UCSD-AML1 (cell line): ENCODE data around the gene OCA2.
"Not testable (repeated sequence)": the region's sequence is repeated elsewhere in the genome, so short reads cannot be mapped to it uniquely, and the experiment has no call there.

Source experiments
- DNase-seq: peaks from one replicate; lab custom pipeline; 2025; ENCODE audit not compliant: unreplicated experiment; lab: John Stamatoyannopoulos, UW

The OCA2 gene

DNA sequence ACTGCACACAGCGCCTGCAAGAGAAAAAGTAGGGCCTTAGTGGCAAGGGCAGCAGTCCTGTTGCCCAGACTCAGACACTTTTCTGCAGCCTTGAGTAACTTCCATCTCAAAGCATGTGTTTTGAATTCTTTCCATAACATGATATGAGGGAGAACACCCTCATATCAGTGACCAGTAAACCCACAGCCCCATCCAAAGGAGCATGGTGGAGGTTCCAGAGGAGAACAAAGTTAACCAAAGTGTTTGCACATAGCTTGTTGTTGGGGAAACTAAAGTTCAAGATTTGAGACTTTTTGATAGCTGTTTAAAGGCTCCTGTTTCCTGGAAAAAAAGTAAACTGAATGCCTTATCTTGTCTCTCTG lies 74.2 kb downstream of the OCA2 start:
- no peak for DNase-seq

DNA sequence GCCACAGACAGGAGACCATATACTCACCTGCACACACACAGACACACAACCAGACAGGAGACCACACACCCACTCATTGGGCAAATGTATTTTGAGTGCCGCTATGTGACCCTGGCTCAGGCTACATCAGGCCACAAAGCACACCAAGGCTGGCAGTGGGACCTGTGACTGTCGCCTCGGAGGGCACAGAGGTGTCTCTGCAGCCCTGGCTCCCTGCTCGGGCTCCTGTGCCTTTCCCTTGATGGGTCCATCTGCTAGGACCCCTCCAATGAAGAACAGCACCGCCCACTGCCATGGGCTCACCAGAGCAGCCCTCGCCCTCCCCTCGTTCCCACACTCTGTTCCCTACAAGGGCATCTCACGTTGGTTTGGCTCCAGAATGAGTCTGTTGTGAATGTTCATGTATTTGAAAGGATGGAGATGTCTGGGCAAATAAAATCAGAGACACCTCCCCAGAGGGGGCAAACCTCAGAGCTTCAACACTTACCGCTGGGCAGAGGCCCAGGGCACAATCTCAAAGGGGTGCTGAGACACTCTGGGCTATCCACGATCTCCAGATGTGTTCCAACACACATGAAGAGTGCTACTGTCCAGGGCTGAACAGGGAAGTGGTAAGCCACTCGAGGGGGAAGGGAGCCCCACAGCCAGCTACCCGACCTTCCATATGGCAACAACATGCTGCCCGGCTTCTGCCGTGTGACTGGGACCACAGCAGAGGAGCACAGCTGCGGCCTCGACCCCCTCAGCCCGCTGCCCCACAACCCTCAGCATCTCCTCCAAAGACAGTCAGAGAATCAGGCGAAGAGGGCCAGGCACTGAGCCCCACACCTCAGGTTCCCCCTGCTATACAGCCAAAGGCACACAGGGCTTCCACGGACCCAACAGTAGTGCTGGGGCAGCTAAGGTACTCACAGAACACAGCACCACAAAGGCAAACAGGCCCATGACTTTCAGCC lies 74.9 kb downstream of the OCA2 start:
- DNase-seq, result no peak

DNA sequence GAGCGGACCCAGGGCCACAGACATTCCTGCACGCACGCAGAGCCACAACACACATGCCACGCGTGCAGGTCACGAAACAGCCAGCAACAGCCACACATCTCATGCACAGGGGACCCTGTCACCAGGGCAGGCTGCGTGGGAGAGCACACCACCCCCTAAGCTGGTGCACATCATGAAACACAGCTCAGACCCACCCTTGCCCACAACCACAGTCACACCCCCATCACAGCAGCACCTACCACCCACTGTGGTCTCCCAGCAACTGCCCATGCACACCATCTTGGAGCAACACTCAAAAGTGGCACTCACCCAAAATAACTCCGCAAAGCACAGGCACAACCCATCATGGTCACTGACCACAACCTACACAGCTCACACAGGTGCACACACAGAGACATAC lies 75.7 kb downstream of the OCA2 start:
- DNase-seq, result no peak

GRCh38 chr15:28022961-28023360 lies 76.2 kb downstream of the OCA2 start:
- no peak for DNase-seq

DNA sequence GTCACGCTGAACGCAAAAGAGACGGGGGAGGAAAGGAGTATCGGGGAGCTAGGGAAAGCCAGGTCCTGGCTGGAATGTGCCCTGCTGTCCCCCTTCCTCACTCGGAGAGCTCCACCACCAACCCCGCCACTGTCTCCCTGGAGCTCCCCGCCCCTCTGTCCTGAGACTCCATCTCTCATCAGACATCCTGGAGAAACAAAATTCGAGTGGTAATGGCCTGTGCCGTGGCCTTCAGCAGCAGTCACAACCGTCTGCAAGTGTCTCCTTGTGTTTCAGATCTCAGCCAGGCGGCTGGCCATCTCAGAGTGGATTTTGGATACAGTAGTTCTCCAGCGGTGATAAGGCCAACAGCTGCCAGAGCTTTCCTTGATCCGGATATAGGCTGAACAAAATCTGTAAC lies 76.9 kb downstream of the OCA2 start:
- no peak for DNase-seq

GRCh38 chr15:28021281-28022039 lies 77.7 kb downstream of the OCA2 start:
- DNase-seq, result no peak

DNA sequence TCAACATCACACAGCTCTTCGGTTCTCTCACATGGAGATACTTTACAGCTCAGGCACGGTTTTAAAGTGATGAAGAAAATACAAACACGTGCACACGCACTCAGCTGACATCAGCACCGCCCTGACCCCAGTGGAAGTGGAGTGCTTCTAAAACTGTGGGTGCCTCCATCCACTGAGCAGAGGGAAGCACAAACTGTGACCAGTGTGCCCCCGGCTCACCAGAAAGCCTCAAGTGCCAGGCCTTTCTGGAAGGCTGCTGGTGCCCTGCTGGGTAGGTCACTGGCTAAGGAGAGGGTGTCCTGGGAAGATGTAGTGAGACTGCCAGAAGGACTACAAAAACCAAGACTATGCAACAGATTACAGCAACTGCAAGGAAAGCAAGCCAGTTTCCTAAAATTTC lies 78.5 kb downstream of the OCA2 start:
- DNase-seq, result no peak

DNA sequence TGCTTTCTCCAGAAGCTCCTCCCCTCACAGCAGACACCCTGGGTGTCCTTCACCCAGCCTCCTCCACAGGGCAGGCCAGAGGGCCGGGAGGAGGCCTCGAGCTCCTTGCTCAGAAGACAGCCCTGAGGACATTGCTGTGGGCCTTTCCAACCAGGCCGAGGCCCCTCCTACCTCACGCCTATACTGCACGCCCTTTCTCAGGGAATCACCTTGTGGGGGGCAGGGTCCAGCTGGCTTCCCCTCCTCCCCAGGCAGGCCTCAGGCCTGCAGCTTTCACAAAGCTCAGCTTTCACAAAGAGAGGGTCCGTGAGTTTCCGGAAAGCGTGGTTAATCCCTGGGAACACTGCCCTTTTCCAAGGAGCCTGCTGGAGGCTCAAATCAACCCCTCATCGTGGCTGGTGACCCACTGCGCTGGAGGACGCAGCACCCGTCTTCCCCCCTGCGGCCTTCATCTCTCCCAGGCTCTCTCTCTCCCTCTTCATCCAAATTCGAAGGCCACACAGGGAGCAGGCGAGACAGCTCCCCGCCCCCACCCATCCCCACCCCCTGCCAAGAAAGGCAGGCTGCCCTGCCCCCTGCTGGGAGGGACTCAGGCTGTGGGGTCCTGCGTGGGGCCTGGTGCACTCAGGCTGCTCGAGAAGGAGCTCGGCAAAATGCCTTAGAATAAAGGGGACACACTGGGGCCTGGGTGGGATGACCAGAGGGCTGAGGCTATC lies 79.4 kb downstream of the OCA2 start:
- no peak for DNase-seq

GRCh38 chr15:28018291-28019044 lies 80.6 kb downstream of the OCA2 start:
- DNase-seq, result no peak

DNA sequence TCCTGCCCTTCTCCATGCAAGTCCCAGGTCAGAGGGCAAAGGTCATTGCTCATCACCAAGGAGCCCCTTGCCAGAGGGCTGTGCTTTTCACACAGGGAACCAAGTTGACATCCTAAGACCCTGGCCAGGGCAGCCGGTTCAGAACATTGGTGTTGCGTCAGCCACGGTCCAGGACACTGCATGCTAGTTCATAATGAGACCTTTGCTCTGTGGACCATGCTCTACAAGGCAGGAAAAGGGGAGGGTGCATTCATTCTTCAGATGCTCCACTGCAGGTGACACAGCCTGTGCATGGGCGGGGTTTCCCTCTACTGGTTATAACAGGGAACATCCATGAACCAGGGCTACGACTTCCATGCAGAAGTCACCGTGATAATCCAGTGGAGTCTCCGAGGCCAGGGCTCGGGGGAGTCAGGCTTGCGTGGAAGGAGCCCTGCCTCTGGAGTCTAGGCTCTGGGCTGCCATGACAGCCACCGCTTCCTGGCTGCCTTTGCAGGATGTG lies 81.6 kb downstream of the OCA2 start:
- no peak for DNase-seq

DNA sequence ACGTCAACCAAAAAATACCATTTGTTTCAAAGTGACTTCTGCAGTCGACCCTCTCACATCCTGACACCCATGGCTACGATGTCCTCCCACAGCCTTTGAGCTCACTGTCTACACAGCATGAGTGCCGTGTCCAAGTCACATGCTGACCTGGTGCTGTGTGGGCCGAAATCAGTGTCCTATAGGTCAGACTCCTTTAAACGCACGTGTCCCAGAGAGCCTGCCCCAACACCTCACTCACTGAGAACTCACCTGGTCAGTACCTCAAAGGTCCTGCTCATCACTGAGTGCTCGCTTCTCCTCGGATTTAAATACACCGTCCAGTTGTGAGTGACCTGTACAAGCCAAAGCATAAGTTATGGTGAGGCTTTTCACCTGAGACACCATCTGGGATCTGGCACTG lies 83.3 kb downstream of the OCA2 start:
- DNase-seq, result no peak

DNA sequence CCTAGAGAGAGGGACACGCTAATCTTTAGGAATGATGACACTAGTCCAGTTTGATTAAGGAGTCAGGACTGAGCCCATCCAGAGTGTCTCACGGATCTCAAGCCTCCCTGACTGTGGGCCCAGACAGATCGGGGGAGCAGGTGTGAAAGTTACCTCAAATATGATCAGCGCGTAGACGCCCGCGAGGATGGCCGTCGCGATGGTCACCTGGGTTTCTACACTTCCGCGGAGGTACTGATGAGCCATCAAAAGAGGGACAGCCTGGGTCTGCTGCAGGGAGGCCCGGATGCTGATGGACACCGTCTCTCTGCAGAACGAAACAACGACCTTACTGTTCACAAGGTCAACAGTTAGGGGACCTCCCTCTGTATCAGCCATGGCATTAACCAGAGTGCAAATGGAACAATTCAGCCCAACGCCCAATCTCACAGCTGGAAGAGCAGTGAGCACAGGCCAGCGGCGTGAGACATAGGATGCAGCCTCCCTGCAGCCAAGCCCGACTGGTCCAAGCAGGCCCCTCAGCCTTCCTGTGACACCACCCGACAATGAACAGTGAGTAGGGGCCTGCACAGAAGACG lies 84.4 kb downstream of the OCA2 start:
- no peak for DNase-seq

DNA sequence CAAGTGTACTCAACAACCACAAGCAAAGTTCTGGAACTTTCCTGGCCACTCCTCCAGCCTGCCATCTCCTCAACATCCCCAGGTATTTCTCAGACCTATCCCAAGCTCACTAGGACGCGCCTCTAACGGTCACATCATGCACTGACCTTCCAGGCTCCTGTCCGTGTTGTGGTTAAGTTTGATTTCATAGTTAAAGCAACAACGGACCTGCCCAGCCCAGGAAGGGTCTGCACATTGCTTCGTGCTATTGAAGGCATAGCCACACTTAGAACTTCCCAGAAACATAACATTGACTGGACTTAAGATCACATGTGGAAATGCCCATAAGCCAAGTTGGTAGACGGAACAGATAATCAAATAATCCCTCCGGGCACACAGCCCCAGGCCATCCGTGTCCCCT lies 85.1 kb downstream of the OCA2 start:
- DNase-seq, result no peak

GRCh38 chr15:28013480-28013879 lies 85.6 kb downstream of the OCA2 start:
- no peak for DNase-seq

- no peak for DNase-seq
Observed at GRCh38 chr15:28012231-28012630, 86.9 kb downstream of the OCA2 start.

DNA sequence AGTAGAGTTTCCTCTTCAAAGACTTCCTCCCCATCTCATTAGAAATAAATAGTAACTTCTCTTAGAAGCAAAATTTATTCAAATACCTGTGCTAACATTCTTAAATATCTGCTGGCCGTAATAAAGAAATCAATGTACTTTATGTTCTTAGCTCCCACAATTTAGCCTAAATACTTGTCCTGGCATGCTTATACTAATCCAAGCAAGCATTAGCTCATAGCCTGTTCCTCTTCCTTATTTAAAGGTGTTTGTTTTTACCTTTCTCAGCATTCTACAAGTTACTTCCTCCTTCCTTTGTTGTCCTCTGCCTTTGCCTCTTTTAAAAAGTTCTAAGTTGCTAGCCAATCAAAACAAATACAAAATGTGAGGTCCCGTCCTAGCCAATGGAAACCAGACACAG lies 90.9 kb downstream of the OCA2 start:
- DNase-seq, result not testable (repeated sequence)

- DNase-seq, result no peak
Observed at GRCh38 chr15:28006116-28006905, 92.8 kb downstream of the OCA2 start.

GRCh38 chr15:28005004-28005527 lies 94.0 kb downstream of the OCA2 start:
- no peak for DNase-seq
